GM19239 (cell line): ENCODE measurements around the gene CNNM2.

Experiments
- DNase-seq: peaks from one replicate; pipeline ENCODE4 v3.0.0; 2011; ENCODE audit warnings: low spot score; ENCODE audit not compliant: insufficient read length
- FAIRE-seq: peaks from 2 replicates; lab custom pipeline; 2011; peaks lifted over from hg19 to GRCh38; lab: Jason Lieb, UNC

Gene CNNM2

DNA sequence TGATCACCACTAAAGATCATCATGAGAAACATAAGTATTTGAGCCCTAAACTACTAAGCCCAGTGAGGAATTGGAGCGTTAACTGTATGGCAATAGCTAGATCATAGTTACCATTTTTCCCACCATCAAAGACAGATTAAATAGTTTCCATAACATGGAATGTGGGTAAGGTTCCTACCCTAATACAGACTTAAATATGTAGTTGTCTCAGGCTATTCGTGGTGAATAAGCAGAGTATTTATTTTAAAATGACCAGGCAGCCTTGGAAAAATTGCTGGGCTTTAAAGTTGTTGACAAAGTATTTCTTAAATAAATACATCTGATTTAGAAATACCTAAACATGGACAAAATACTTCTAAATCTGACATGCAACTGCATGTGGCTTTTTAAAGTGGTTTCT, 168.2 kb downstream of the CNNM2 start:
- FAIRE-seq (no peak), DNase-seq (no peak)

- no peak for DNase-seq
- FAIRE-seq = no peak
Measured at GRCh38 chr10:103086799-103087198, 168.7 kb downstream of the CNNM2 start.

DNA sequence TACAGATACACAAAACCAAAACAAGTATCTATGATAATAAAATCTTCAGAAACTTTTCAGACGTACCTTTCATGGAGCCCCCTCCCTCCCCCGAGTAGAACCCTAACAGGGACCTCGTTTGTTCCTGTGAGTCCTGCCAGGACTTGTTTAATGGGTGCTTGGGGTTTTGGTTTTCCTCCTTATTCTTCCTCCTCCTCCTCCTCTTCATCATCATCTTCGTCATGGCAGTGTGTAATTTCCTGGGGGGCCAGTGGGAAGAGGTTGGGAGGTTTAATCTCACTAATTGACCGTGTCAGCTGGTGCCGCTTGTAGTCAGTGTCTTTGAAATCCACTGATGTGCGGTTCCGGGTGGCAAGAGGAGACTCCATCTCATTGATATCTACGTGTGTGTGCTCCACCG, 171.4 kb downstream of the CNNM2 start:
- DNase-seq (no peak), FAIRE-seq (no peak)

- FAIRE-seq = no peak
- no peak for DNase-seq
Measured at GRCh38 chr10:103090911-103091310, 172.8 kb downstream of the CNNM2 start.

DNA sequence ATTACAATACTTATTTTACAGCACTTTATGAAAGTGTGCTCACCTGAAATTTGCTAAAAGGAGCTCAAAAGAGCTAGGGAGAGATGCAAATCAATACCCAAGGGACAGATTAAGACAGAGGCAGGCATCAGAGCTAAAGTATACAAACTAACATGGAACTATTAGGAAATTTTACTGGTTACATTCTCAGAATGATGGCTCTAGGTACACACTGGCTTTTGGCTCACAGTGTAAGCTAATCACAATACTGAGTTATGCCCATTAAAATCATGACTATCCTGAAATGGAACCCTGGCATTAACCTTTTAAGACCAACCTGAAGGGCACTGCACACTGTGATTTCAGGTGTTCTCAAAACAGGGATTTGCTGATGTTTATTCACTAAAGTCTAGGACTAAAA, 176.9 kb downstream of the CNNM2 start:
- no peak for FAIRE-seq

DNA sequence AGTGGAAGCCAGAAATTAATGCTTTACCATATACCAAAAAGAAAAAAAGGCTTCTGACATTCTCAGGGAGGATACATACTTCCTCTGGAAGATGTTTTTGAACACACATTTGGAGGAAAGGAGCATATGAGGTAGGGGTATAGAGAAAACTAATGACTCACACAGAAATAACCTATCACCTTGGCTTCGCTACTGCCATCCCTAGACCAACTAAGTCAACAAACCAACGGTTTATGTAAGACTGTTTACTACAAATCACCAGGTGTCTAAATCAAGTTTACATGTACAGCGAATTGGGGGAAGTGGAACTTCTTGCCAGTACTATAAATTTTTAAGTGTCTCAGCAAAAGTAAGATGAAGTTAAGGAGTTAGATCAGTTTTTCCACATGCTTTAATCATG, 178.0 kb downstream of the CNNM2 start:
- DNase-seq = no peak
- FAIRE-seq = no peak

More for the DNA sequence above, 176.9 kb downstream of the CNNM2 start:
- DNase-seq = no peak

- no peak for DNase-seq
- no peak for FAIRE-seq
Measured at GRCh38 chr10:103098240-103098639, 180.1 kb downstream of the CNNM2 start.

GRCh38 chr10:103100620-103101019, 182.5 kb downstream of the CNNM2 start:
- DNase-seq (no peak), FAIRE-seq (no peak)

DNA sequence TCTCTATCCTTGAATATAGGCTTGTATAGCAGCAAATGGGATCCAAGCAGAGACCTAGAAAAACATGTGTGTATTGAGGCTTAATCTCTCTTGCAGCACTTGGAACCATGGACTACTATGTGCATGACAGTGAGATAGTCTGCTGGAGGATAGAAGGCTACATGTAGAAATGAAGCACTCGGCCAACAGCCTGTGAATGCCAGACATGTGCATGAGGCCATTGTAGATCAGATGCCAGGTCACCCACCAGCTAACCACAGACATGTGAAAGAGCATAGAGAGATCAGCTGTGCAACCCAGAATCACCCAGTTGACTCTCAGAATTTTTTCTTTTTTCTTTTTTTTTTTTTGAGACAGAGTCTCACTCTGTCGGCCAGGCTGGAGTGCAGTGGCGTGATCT, 184.1 kb downstream of the CNNM2 start:
- FAIRE-seq (no peak), DNase-seq (no peak)

DNA sequence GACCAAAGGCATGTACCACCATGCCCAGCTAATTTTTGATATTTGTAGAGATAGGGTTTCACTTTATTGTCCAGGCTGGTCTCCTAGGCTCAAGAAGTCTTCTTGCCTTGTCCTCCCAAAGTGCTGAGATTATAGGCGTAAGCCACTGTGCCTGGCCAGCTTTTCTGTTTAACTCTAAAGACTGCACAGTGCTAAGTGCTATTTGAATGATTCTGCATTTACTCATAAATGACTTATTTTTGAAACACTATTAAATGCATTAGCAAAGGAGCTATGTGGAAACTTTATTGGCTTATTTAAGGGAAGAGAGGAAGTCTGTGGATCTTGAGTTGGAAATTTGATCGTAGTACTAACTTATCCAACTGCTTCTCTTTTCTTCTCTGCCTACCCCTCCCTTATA, 185.9 kb downstream of the CNNM2 start:
- FAIRE-seq = no peak

DNA sequence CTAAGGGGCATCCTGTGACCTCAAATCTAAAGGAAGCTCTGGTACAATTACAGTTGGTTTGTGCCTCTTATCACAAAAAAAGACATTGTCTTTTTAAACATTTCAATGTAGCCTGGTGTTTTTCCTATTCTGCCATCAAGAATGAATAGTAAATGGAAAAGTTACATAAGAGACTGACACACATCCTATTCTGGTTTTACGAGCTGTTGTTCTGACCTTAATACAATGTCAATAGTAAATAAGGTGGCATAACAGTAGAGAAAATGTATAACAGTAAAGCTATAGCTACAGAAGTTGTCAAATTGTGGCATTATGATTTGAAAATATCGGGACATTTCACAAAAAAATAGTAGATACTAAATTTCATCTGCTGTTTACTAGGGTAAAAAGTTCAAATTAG, 186.6 kb downstream of the CNNM2 start:
- peak; percentile 14 for FAIRE-seq
- DNase-seq = no peak

More for the DNA sequence above, 185.9 kb downstream of the CNNM2 start:
- DNase-seq = no peak

- FAIRE-seq = peak; percentile 44
- DNase-seq = no peak
Measured at GRCh38 chr10:103105462-103105861, 187.4 kb downstream of the CNNM2 start.

- no peak for FAIRE-seq
- DNase-seq = no peak
Measured at GRCh38 chr10:103106539-103106938, 188.4 kb downstream of the CNNM2 start.

DNA sequence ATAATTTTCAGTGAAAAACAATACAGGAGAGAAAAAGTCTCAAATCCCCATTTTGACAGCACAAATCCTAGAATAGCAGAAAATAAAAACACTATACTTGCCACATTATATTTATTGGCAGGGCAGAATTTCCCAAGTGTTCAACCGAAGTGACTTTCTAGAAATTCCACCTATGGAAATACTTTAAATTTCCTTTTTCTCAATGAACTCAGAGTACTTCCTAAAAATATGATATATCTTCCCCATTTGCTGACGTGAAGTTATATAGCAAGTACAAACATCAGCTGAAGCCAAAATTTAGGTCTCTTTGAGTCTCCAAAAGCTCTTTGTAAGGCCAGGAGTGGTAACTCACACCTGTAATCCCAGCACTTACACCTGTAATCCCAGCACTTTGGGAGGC, 191.7 kb downstream of the CNNM2 start:
- no peak for FAIRE-seq
- no peak for DNase-seq

- peak; percentile 85 for FAIRE-seq
- no peak for DNase-seq
Measured at GRCh38 chr10:103110407-103110806, 192.3 kb downstream of the CNNM2 start.

- FAIRE-seq (peak; percentile 92), DNase-seq (peak; percentile 26)
Measured at GRCh38 chr10:103111031-103111917, 193.2 kb downstream of the CNNM2 start.

DNA sequence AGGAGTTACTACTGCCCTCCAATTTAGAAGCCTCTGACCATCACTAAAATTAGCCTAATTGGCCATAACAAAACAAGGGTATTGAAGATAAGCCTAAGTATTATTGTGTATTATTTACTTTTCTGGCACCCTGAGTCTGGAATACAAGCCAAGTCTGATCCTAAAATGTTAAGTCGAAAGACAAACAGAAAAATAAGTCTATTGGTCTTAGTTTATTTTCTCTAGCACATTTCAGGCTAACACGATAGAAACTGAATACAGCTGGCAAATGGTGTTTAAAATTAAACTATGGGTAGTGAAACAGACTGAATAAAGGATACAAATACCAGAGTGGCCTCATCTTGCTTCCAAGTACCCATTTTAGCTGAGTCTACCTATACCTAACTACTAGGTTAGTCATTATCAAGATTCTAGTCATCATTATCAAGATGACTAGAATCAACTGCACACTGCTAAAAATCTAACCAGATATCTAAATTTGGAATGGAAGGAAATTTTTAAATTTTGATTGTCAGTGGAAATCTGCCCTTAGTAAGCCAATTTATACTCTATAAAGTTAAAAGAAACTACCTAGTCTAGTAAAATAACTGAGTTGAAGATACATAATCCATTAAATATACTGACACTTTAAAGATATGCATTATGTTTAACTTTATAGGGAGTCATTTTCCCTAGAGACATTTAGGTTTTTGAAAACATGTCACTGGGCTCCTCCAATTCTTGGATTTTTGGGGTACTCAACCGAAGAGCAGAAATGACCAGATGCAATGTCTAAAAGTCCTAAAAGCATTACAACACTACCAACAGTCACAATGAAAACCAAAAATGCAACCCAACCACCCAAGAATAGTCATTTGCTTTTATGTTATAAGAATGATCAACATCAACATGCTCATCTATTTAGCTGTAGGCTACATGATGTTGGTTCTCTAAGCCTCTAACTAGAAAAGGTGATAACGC, 194.1 kb downstream of the CNNM2 start:
- DNase-seq (peak; percentile 23), FAIRE-seq (peak; percentile 94)

GRCh38 chr10:103114876-103115275, 196.8 kb downstream of the CNNM2 start:
- FAIRE-seq (no peak), DNase-seq (no peak)

- no peak for DNase-seq
- FAIRE-seq = peak; percentile 28
Measured at GRCh38 chr10:103117247-103117646, 199.2 kb downstream of the CNNM2 start.

DNA sequence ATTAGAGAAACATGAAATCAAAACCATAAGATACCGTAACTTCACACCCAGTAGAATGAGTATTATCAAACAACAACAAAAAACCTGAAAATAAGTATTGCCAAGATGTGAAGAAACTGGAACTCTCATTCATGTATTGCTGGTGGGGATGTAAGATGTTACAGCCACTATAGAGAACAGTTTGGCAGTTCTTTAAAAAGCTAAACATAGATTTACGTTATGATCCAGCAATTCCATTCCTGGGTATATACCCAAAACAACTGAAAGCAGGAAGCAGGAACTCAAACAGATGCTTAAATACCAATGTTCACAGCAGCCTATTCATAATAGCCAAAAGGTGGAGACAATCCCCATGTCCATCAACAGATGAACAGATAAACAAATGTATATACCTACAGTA, 202.5 kb downstream of the CNNM2 start:
- DNase-seq = no peak
- FAIRE-seq = no peak
